C4-2B (cell line): ENCODE measurements around the gene ZNF670.
A peak's percentile ranks its signal among the peaks of the same experiment; 100 is the strongest.

ENCODE experiments used
- H3K27ac ChIP-seq: fragments of 450-650 bp; 2 replicates; pipeline ENCODE4 v1.5.1; 2017
- CTCF ChIP-seq: fragments of 450-650 bp; conservative IDR thresholded peaks from 2 replicates; pipeline ENCODE4 v1.5.1; 2017; ENCODE audit warnings: mild to moderate bottlenecking
- ZFX ChIP-seq: fragments of 450-650 bp; IDR thresholded peaks from 2 replicates; pipeline ENCODE4 v1.6.1; 2017

Gene ZNF670

GRCh38 chr1:247084771-247085170, 6.2 kb upstream of the ZNF670 start:
- H3K27ac ChIP-seq = no peak overlapping the region
- TF ChIP-seq CTCF (no peak), ZFX (no peak)

DNA sequence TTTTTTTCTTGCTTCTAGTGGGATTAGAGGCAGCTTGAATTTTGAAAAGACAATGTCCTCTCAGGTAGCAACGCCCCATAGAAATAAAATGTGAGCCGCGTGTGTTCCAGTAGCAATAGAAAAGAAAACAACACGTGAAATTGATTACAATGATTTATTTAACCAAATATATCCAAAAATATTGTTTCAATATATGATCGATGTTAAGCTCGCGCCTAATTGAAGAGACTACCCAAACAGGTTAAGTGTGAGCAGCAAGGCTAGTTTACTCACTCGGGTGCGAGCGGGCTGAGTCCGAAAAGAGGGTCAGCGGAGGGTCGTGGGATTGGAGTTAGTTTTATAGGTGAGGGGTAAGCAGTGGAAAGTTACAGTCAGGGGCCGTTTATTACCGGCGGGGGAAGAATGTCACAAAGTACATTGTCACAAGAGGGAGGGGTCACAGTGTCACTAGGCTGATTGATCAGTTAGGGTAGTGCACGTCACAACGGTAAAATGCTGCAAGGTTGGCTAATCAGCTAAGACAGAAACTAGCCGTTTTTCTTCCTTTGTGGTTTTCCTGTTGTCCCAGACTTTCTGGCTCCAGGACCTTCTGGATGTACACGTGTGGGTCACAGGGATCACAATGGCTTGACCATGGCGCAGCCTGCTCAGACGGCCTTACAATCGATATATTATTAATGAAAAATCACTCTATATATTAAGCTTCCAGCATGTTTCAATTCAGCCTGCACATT, 697 bp upstream of the ZNF670 start:
- no peak for TF ChIP-seq CTCF
- no peak for TF ChIP-seq ZFX
- no peak overlapping the region for H3K27ac ChIP-seq

DNA sequence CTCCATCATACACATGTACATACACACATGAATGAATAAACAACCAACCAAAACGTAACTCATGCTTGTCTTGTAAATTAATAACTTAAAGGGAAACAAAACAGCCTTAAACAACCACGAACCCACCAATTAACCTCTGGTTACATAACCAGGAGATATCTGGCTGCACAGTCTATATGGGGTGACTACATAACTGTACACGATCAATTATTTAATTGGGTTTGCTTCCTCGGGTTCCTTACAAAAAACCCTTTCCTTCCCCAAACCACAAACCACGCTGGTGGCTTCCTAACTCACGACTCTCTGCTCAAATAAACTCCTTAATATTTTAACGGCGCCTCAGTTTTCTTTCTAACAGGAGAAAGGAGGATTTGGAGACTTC, 744 bp downstream of the ZNF670 start:
- TF ChIP-seq CTCF (no peak), ZFX (no peak)
- H3K27ac ChIP-seq = peak overlapping the region; percentile 79

DNA sequence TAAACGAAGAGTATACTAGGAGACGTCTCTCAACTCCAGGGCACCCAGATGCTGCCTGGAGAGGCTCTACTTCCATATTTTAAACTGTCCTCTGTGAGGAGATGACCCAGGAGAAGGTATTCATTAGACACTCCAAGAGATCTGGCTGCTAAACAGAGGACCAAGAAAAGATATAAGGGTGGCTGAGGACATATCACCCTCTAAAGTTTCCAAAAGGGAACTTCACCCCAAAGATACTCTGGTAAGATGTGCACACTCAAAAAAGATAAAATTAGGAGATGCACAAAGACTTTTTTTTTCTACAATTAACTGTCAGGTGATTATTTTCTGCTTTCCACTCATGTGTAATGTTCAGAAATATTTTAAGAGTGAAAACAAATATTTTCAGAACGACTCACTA, 1.4 kb downstream of the ZNF670 start:
- 0 out of 2 replicates have a peak, but pooled peaks have one; percentile 3 for TF ChIP-seq CTCF
- TF ChIP-seq ZFX = no peak
- no peak overlapping the region for H3K27ac ChIP-seq

- no peak for TF ChIP-seq CTCF
- no peak for TF ChIP-seq ZFX
Measured at GRCh38 chr1:247070645-247071044, 8.0 kb downstream of the ZNF670 start.

GRCh38 chr1:247064304-247064703, 14.3 kb downstream of the ZNF670 start:
- TF ChIP-seq CTCF = no peak
- no peak for TF ChIP-seq ZFX
- no peak overlapping the region for H3K27ac ChIP-seq

More at GRCh38 chr1:247070645-247071044, 8.0 kb downstream of the ZNF670 start:
- no peak overlapping the region for H3K27ac ChIP-seq

DNA sequence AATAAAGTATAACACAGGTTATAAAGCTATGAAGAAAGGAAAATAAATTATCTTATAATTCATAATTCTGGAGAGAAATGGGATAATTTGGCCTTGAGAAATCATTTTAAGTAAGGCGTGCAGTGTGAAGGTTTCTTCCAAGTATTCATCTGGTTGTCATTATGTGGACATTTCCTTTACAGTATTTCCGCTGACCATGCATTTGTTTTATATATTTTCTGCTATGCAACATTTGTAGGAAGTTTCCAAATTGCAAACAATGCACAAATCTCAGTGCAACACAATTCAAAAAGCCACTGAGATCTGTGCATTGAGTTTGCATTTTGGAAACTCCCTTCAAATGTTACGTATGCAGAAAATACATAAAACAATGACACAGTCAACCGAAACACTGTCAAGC, 17.8 kb downstream of the ZNF670 start:
- no peak overlapping the region for H3K27ac ChIP-seq
- TF ChIP-seq CTCF (no peak), ZFX (no peak)
